ENCODE measurements around the gene GALNTL6.
"Not testable (repeated sequence)": the region's sequence is repeated elsewhere in the genome, so short reads cannot be mapped to it uniquely, and the experiment has no call there.

GALNTL6 gene

DNA sequence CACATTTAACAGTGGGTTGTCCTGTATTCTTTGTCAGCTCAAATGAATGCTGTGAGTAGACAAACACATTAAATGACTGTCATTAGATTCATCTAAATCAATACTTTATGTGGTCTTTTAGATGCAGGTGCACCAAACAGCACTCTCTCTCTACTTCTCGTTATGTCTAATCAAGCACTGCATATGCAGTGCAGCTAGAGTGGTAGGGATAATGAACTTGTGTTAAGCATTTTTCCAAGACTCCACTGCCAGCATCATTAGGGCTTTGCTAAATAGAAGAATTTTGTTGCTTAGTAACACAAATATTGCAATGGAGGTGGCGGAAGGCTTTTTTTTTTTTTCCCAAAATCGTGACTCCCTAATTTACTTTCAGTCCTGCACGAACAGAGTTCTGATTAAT, 908.5 kb downstream of the GALNTL6 start:
- no peak for DNase-seq (ENCODE audit: low read depth in 1 of 2, low spot score in 1 of 2)

DNA sequence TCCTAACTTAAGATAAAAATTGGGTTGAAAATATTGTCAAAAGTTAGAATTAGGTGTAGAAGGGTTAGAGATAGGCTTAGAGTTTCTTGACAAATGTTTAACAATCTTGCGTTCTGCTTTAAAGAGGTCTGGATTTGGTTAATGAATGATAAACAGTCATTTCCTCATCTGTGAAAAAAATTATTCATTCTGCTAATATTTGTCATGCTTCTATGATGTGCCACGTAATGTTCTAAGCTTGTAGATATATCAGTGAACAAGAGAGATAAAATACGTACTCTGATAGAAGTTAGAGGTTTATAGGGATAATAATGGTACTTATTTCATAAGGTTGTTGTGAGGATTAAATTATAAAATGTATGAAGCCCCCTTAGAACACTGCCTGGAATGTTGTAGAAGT, 912.4 kb downstream of the GALNTL6 start:
- no peak for DNase-seq (ENCODE audit: low read depth in 1 of 2, low spot score in 1 of 2)

DNA sequence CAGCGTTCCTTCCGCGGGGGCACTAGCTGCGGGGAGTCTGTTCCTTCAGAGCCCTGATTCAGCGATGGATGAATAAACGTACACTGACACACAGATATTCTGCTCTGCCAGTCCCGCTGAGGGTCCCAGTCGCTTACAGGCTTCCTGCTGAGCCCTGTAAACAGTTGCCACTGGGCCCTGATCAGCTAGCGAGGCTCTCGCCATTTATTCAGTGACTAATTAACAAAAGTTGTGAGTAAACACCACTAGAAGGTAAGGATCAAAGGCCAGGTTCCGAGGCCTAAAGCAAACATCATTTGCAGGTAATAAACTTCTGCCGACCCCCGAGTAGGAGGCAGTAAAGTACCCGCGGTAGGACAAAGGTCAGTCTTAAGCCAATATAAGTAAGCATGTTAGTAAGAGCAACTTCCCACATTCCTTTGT, 912.8 kb downstream of the GALNTL6 start:
- no peak for DNase-seq (ENCODE audit: low read depth in 1 of 2, low spot score in 1 of 2)

DNA sequence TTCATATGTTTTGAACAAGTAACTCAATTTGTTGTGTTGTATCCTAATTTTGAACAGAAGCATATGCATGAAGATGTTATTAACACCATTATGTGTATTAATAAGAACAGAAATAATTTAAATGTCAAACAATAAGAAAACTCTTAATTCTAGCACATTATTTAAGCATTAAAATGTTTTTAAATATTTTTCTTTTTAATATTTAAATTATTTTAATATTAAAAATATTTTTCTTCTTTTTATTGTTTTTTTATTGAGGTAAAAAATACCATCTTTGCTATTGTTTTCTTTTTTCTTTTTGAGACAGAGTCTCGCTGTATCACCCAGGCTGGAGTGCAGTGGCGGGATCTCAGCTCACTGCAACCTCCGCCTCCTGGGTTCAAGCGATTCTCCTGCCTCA, 914.4 kb downstream of the GALNTL6 start:
- DNase-seq (ENCODE audit: low read depth in 1 of 2, low spot score in 1 of 2) = no peak

DNA sequence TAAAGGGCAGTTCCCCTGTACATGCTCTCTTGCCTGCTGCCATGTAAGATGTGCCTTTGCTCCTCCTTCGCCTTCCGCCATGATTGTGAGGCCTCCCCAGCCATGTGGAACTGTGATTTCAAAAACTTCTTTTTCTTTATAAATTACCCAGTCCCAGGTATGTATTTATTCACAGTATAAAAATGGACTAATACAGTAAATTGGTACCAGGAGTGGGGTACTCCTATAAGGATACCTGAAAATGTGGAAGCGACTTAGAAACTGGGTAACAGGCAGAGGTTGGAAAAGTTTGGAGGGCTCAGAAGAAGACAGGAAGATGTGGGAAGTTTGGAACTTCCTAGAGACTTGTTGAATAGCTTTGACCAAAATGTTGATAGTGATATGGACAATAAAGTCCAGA, 920.4 kb downstream of the GALNTL6 start:
- not testable (repeated sequence) for DNase-seq (ENCODE audit: low read depth in 1 of 2, low spot score in 1 of 2)

DNA sequence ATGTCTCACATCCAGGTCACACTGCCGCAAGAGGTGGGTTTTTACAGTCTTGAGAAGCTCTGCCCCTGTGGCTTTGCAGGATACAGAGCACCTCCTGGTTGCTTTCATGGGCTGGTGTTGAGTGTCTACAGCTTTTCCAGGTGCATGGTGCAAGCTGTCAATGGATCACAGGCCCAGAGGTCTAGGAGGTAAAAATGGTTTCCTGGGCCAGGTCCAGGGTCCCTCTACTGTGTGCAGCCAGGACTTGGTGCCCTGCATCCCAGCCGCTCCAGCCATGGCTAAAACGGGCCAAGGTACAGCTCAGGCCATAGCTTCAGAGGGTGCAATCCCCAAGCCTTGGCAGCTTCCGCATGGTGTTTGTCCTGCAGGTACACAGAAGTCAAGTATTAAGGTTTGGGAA, 921.4 kb downstream of the GALNTL6 start:
- DNase-seq (ENCODE audit: low read depth in 1 of 2, low spot score in 1 of 2) = no peak

DNA sequence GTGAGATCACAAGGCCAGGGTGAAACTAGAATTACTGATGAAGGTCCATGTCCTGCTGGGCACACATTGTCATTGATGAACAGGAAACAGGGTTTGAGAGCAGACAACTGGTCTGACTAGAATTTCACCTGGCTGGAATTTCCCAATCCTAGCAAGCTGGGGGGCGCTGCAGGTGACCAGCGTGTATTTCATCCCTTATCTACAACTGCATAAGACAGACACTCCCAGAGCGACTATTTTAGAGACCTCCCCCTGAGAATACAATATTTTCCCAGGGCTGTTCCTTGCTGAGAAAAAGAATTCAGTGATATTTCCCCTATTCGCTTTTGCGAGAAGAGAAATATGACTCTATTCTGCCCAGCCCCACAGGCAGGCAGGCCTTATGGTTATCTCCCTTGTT, 922.8 kb downstream of the GALNTL6 start:
- DNase-seq (ENCODE audit: low read depth in 1 of 2, low spot score in 1 of 2) = no peak

DNA sequence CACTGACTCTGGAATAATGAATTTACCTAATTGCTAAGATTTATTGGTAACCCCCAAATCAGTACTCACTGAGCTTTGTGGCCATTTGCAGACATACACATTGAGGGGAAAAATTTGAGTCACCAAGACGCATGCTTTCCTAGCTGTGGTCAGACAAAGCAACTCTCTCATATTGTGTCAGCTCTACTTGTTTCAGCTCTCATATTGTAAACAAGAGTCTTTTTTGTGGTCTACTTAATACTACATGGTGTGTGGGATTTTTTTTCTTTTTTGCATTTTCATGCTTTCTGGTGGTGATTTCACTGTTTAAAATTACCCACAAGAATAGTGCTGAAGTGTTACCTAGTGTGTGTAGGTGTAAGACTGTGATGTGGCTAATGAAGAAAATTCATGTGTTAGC, 927.2 kb downstream of the GALNTL6 start:
- DNase-seq (ENCODE audit: low read depth in 1 of 2, low spot score in 1 of 2) = no peak

DNA sequence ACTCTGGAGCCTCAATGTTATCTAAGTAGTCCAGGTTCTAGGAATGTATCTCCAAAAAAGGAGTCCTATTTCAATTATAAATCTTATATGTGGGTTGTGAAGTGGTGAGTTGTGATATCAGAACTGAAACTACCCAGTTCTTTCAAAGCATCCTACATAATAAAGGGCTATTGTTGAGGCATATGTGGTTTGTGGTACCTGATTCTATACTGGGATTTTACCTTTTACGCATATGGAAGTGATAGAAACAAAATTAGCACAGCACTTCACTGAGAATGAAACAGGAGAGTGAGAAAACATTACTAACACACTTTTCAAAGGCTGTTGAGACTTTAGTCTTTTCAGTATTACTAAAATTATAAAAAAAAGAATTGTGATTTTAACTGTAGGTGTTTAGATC, 937.7 kb downstream of the GALNTL6 start:
- no peak for DNase-seq (ENCODE audit: low read depth in 1 of 2, low spot score in 1 of 2)

DNA sequence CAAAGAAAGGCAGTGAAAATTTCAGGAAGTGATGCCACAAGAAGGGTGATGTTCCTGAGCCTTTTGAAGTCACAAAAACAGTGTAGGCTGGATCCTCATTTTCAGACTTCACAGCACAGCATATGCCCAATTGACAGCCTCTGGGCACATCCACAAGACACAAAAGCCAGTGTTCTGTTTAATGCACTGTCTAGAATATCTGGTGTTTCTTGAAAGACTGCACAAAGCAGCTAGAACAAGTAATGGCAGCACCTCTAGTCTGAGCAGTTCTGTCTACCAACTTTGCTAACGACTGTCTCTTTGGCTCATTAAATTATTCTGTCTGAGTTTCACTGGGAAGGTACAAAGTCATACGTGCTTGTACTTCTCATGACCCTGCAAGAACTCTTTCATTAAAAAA, 938.3 kb downstream of the GALNTL6 start:
- no peak for DNase-seq (ENCODE audit: low read depth in 1 of 2, low spot score in 1 of 2)

DNA sequence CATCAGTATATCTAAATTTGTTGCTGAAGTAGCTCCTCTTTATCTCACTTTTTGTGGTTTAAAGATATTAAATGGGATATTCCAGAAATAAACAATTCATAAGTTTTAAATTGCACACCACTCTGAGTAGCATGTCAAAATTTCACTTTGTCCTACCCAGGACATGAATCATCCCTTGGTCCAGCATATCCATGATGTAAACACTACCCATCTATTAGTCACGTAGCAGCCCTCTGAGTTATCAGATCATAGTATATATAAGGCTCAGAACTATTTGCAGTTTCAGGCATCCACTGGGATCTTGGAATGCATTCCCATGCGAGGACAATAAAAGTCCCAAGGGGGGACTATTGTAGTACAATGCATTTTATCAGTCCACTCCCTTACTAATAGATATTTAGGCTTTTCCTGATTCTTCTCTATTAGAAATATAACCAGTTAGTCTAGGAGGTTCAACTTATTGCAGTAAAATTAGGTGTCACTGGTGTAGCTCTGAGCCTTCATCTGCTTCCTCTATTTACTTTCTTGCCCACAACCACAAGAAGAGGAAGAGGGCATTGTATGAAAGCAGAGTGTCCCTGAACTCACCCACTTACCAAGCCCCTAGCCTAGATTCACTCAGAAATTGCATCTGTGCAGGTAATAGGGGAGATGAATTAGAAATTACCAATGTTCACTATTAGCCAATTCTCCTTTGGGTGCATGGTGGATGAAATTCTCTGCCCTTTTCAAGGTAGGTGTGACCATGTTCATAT, 945.6 kb downstream of the GALNTL6 start:
- no peak for DNase-seq (ENCODE audit: low read depth in 1 of 2, low spot score in 1 of 2)

DNA sequence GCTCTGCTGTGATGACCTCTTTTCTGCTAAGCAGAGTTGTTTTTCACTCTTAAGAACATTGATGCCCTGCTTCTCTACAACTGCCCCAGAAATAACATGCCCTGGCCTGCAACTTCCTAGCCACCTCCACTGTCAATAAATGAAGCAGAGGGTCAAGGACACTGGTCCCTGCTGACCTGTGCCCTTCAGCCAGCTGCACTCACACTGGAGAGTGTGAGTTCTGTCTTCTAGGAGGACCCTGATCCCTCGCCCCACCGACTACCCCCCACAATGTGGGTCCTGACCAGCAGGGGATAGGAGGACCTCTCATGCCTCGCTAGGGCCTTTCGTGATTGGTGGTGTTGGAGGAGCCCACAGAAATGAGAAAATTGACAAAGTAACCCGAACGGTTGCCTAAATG, 947.3 kb downstream of the GALNTL6 start:
- DNase-seq (ENCODE audit: low read depth in 1 of 2, low spot score in 1 of 2) = no peak

DNA sequence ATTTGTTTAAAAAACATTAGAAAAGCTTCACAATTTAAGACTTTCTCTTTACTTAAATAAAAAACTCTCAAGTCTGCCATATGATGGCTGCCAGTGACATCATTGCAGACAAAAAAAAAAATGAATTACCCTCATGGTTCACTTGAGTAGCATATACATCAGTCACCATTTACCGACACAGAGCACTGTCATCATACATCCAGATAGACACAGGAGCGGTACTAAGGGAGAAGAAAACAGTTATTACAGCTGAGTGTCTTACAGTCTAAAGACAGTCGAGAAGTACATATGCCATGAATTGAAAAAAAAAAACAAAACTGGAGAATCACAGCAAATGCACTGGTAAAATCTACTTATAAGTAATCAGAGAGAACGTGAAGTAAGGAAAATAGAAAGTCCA, 949.7 kb downstream of the GALNTL6 start:
- DNase-seq (ENCODE audit: low read depth in 1 of 2, low spot score in 1 of 2) = no peak

DNA sequence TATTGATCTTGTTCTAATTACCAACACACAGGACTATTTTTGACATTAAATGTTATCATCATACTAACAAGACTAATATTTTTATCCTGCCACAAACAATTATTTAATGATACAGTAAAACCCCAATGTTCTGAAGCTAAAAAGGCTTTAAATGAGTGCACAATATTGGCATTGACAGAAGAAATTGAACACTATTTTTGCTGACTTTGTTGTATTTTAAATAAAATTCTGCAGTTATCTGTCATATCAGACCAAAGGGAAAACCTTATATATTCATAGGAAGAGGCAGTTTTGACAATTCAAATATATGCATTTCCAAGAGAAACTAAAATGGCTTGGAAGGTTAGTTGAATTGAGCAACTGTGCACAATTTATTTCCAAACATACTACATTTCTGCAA, 957.6 kb downstream of the GALNTL6 start:
- DNase-seq (ENCODE audit: low read depth in 1 of 2, low spot score in 1 of 2) = no peak

DNA sequence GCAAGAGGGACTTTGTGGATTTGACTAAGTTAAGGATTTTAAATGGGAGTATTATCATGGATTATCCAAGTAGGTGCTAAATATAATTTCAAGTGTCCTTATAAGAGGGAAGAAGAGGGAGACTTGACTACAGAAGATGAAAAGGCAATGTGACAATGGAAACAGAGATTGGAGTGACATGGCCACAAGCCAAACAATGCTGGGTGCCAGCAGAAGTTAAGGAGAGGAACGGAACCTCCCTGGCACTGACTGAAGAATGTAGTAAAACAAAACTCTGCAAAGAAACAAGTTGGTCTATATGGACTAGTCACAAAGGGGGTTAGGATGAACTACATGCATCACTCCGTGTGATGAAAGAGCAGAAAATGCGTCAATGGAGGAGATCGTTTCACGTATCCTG, 959.6 kb downstream of the GALNTL6 start:
- DNase-seq (ENCODE audit: low read depth in 1 of 2, low spot score in 1 of 2) = no peak

DNA sequence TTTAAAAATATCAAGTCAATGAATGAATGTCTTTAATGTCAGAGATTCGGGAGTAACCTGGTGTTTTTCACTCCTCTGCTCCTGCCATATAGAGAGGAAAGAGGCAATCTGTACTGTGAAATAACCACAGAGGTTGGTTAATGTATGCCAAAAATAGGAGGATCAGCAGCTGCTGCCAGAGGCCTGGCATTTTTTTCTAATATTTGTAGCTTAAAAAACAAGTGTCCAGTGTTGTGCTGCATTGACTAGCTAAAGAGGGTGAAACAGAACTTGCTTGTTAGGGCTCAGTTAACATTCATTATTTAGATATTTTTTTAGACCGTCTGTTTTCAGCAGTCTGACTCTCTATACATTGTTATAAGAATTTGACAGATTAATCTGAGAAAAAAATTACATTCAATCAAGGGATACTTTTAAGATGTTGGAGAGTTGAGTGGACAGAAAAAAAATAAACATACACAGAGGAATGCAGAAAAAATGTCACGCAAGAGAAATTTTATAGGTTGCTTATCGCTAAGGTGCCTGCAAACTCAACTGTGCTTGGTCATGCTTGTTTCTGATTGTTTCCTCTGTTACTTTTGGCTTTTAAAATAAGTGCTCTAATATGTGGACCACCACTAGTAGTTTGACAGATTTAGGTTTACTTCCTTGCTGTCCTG, 963.1 kb downstream of the GALNTL6 start:
- DNase-seq (ENCODE audit: low read depth in 1 of 2, low spot score in 1 of 2) = no peak

DNA sequence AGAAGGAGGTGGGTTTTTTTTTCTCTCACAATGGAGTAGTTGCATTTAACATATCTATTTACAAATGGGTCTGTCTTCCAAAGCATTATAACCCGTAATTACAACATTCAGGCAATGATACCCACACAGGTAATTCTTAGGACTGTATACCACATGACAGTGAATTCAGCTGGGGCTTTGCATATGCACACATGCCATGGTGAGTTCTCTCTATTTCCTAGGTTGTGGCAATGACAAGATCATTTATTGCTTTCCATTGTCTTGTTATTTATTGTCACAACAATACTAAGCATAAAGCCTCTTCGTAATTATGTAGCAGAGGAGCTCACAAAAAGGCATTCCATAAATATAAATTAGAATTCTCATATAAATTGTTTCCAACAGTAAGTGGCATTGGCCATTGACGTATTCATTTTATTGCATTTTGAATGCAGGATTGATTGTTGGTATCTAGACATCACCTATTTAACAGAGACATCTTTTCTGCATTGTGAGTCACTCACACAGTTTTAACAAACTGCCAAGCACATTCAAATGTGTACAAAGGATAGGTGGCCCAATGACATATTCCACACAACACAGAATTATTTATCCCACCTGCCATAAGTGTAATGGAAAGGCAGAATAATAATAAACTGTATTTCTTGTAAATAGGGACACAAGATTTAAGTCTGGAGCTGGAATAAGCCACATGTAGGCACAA, 964.7 kb downstream of the GALNTL6 start:
- DNase-seq (ENCODE audit: low read depth in 1 of 2, low spot score in 1 of 2) = no peak

DNA sequence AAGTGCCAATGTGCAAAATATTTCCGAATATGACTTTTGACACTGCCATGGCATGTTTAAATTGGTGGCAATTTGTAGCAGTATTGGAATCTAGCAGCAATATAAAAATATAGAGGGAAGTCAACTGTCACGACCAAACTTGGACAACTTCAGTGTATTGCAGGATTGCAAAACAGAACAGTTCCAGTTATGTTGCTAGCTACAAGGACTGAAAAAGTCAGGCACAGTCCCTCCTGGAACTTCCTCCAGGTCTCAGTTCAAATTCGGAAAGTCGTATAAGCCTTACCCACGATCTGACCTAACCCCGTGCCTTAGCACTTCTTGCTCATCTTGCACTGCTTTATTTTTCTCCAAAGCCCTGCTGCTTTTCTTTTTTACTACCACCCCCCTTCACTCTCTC, 965.4 kb downstream of the GALNTL6 start:
- no peak for DNase-seq (ENCODE audit: low read depth in 1 of 2, low spot score in 1 of 2)

DNA sequence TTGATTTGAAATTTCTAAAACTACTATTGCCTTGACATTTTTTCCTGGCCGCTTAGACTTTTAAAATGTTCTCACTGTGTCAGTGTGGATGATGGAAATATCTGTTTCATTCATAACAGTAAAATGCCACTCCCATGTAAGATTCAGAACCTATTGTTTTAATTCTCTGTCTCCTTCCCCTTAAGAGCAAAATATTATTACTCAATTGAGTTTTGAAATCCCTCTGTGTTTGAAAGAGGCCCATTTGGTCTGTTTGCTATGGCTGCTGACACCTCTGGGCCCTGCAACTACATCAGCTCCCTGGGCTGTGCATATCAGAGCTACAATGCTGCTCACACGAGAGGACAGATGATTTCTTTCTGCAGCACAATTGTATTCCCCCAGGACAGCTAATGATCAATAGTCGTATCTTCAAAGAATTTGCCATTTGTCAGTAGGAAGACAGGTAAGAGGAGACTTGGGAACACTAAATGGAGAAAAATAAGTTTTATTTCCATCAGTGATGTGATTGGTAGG, 967.4 kb downstream of the GALNTL6 start:
- no peak for DNase-seq (ENCODE audit: low read depth in 1 of 2, low spot score in 1 of 2)

DNA sequence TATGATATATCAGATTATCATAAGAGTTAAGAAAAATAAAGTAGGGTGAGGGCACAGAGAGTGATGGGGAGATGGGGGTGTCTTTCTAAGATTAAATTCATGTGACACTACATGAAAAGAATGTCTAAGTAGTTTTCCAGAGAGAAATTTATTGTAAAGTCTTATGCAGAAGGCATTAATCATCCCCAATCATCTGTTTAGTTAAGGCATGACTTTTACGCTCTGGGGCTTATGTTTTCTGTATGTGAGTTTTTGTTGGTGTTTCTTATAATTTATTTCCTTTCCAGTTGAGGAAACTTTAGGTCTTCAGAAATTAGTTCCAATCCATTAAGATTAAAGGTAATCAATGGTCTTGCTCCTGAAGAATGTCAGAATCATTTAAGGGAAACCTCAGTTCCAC, 972.4 kb downstream of the GALNTL6 start:
- no peak for DNase-seq (ENCODE audit: low read depth in 1 of 2, low spot score in 1 of 2)

DNA sequence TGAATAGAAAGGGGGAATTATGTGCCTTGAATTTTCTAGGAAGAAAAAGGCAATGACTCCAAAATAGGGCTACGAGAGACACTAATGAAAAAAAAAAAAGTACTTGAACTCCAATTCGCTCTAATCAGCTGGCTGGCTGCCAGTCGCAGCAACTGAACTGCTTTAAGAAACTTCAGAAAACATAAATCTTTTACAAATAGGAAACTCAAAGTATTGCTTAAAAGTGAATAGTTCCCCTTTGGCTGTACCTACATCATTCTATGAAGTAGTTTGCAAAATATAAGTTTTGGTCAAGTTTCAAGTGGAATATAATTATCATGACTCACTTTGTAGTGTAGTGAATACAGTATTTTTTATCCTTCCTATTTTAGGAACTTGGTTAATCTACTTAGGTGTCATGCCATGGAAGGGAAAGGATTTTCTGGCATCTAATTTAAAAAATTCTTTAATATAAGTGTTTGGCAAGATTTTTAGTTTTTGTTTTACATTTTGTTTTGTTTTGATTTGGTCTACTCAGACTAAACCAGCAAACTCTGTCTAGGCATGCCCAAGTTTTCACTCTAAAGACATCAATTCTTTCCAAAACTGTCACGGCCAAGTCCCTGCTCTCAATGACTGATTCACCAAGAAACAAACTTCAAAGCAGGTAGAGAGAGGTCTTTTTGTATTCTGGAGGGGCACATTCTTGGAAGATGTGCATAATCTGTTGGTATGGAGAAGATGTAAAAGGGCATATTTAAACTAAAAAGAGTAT, 973.0 kb downstream of the GALNTL6 start:
- DNase-seq (ENCODE audit: low read depth in 1 of 2, low spot score in 1 of 2) = no peak
